Effector memory CD8-positive, alpha-beta T cell (primary cell): Measurements from ENCODE around the gene PLCB1.

Experiments used
- ATAC-seq: fragments of 150-1000 bp; cut with Tn5 transposase; replicated peaks from 2 replicates; pipeline ENCODE4 v1.10.0; 2021; ENCODE audit warnings: mild to moderate bottlenecking, moderate library complexity
- DNase-seq, 3 experiments: peaks; one replicate each; pipeline ENCODE4 v3.0.0; 2021
- H3K27ac Mint-ChIP-seq, 2 donors: one replicate each; pipeline ENCODE4 v1.8.0; 2022; ENCODE audit warnings: mild to moderate bottlenecking in 2 of 2, mixed read lengths in 2 of 2, moderate library complexity in 2 of 2
- H3K27me3 Mint-ChIP-seq, 2 donors: one replicate each; pipeline ENCODE4 v1.8.0; 2022; ENCODE audit warnings: mixed read lengths in 2 of 2
- H3K36me3 Mint-ChIP-seq: one replicate; pipeline ENCODE4 v1.8.0; 2022; ENCODE audit warnings: mild to moderate bottlenecking, moderate library complexity, mixed read lengths; ENCODE audit not compliant: insufficient read depth
- H3K4me1 Mint-ChIP-seq, 2 donors: one replicate each; pipeline ENCODE4 v1.8.0; 2022; ENCODE audit warnings: low read depth in 2 of 2, mixed read lengths in 2 of 2
- H3K4me3 Mint-ChIP-seq, 2 donors: one replicate each; pipeline ENCODE4 v1.8.0; 2022; ENCODE audit warnings: mild to moderate bottlenecking in 2 of 2, mixed read lengths in 2 of 2, moderate library complexity in 2 of 2
- H3K9me3 Mint-ChIP-seq, 2 donors: one replicate each; pipeline ENCODE4 v1.8.0; 2022; ENCODE audit warnings: mixed read lengths in 2 of 2

PLCB1 gene

DNA sequence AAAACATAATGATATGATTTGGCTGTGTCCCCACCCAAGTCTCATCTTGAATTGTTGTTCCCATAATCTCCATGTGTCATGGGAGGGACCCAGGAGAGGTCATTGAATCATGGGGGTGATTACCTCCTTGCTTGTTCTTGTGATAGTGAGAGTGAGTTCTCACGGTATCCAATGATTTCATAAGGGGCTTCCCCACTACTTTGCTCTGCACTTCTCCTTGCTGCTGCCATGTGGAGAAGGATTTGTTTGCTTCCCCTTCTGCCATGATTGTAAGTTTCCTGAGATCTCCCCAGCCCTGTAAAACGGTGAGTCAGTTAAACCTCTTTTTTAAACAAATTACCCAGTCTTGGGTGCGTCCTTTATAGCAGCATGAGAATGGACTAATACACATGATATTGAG, 780.0 kb downstream of the PLCB1 start:
- Mint-ChIP-seq H3K4me3 (no peak overlapping the region), H3K9me3 (peaks cover 12 to 22% of the 10 kb centered on the region in 2 donors), H3K4me1 (no peaks in the 10 kb centered on the region), H3K27me3 (no peaks in the 10 kb centered on the region), H3K36me3 (no peaks in the 10 kb centered on the region), H3K27ac (no peak overlapping the region)
- ATAC-seq (no peak), DNase-seq (no peak)

DNA sequence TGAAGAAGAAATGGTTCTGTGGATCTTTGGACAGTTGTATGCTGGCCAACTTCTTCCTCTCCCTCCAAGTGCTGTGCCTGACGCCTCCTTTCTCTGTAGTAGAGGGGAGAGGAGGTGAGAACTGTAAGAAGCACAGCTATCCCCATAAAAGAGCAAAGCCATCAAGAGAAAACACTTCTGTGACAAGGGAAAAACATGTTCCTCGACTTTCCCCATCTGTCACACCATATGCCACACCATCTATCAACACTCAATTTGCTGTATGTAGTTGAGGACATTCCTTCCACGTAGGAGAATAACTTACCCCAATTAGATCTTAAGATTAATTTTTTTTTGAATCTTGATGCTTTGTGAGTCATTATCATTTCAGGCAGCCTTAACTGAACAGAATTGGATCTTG, 780.7 kb downstream of the PLCB1 start:
- DNase-seq (no peak), ATAC-seq (no peak)
- no peaks in the 10 kb centered on the region for H3K36me3 Mint-ChIP-seq
- H3K4me3 Mint-ChIP-seq: no peak overlapping the region
- no peaks in the 10 kb centered on the region for H3K27me3 Mint-ChIP-seq
- no peak overlapping the region for H3K27ac Mint-ChIP-seq
- H3K9me3 Mint-ChIP-seq: peaks cover 12 to 22% of the 10 kb centered on the region in 2 donors
- no peaks in the 10 kb centered on the region for H3K4me1 Mint-ChIP-seq

DNA sequence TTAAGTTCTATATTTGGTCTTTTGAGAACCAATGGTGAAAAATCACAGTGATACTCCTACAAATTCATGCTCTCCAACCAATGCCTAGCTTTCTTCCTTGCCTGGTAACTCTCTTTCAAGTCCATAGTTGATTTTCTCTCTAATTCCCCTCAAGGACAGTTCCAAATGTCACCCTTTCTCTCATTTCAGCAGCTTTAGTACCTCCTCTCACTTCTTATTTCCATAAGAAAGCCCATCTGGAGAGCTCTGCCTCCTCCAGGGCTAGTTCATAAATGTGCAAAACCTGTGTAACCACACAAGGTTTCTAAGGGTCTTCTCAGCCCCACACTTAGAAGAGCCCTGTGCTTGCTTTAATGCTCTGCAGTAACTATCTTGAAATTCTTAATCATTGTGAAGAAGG, 781.4 kb downstream of the PLCB1 start:
- DNase-seq (no peak), ATAC-seq (no peak)
- H3K27me3 Mint-ChIP-seq: no peaks in the 10 kb centered on the region
- H3K9me3 Mint-ChIP-seq: peaks cover 12 to 22% of the 10 kb centered on the region in 2 donors
- H3K4me1 Mint-ChIP-seq: no peaks in the 10 kb centered on the region
- no peak overlapping the region for H3K27ac Mint-ChIP-seq
- H3K4me3 Mint-ChIP-seq: no peak overlapping the region
- no peaks in the 10 kb centered on the region for H3K36me3 Mint-ChIP-seq

DNA sequence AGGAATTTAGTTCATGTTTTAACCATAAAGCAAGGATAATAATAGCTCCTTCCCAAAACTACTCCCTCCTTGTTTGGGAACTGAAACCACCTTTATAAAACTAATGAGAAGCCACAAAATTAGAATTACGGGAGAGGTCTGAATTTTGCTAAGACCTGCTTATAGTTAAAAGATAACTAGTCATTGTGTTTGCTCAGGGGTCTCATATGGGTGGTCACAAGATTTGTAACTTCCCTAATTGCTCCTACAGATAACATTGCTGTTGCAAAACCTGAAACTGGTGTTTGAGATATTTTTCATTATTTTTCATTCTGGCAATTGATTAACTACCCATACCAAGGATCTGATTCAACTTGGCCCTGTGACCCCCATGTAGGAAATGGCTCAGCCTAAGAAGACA, 782.4 kb downstream of the PLCB1 start:
- H3K4me1 Mint-ChIP-seq: no peaks in the 10 kb centered on the region
- H3K4me3 Mint-ChIP-seq: no peak overlapping the region
- DNase-seq (no peak), ATAC-seq (no peak)
- H3K27ac Mint-ChIP-seq: no peak overlapping the region
- peaks cover 12 to 22% of the 10 kb centered on the region in 2 donors for H3K9me3 Mint-ChIP-seq
- no peaks in the 10 kb centered on the region for H3K36me3 Mint-ChIP-seq
- no peaks in the 10 kb centered on the region for H3K27me3 Mint-ChIP-seq

DNA sequence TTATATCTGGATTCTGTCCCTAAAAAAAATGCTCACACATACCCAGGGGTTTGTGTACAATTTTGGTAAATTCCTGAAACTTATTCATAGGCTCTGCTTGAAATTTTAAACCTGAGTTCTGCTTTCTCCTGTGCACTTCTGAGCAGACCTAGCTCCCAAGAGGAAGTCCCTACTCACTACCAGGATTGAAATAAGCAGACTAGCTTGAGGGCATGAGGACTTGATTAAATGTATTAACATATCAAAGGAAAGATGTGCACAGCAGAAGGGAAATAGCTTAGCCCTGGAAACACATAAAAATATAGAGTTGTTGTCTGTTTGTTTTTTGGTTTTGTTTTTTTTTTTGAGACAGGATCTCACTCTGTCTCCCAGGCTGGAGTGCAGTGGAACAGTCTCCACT, 785.0 kb downstream of the PLCB1 start:
- Mint-ChIP-seq H3K36me3 (no peaks in the 10 kb centered on the region), H3K27me3 (no peaks in the 10 kb centered on the region)

DNA sequence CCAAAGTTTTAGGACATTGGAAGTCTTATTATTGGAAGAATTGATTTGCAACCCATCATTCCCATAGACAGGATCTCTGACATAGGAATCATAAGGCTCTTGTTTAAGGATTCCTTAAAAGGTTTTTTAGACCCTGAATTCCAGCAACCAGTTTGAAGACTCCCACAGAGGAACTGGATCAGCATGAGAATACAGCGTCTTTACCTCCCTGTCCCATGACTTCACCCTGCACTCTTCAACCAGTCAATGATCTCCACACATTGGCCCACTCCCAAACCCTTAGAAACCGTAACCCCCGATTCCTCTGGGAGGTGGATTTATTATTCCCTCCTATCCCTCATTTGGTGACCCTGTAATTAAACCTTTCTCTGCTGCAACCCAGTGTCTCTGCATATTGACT, 786.1 kb downstream of the PLCB1 start:
- no peak overlapping the region for H3K27ac Mint-ChIP-seq
- no peak overlapping the region for H3K4me3 Mint-ChIP-seq

More for the DNA sequence above, 785.0 kb downstream of the PLCB1 start:
- peaks cover 11 to 28% of the 10 kb centered on the region in 2 donors for H3K9me3 Mint-ChIP-seq
- no peak overlapping the region for H3K4me3 Mint-ChIP-seq
- H3K27ac Mint-ChIP-seq: no peak overlapping the region
- no peak for ATAC-seq
- DNase-seq: no peak
- H3K4me1 Mint-ChIP-seq: no peaks in the 10 kb centered on the region

DNA sequence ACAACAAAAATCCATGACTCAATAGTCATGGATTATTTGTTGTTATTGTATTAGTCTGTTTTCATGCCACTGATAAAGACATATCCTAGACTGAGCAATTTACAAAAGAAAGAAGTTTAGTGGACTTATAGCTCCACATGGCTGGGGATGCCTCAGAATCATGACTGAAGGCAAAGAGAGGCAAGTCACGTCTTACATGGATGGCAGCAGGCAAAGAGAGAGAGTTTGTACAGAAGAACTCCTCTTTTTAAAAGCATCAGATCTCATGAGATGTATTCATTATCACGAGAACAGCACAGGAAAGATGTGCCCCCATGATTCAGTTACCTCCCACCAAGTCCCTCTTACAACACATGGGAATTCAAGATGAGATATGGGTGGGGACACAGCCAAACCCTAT, 792.5 kb downstream of the PLCB1 start:
- no peaks in the 10 kb centered on the region for H3K27me3 Mint-ChIP-seq
- H3K4me1 Mint-ChIP-seq: no peaks in the 10 kb centered on the region
- DNase-seq (no peak), ATAC-seq (no peak)
- H3K36me3 Mint-ChIP-seq: no peaks in the 10 kb centered on the region
- H3K4me3 Mint-ChIP-seq: no peak overlapping the region
- no peak overlapping the region for H3K27ac Mint-ChIP-seq
- peaks cover 9 to 11% of the 10 kb centered on the region in 2 donors for H3K9me3 Mint-ChIP-seq

More for the DNA sequence above, 786.1 kb downstream of the PLCB1 start:
- Mint-ChIP-seq H3K4me1 (no peaks in the 10 kb centered on the region), H3K27me3 (no peaks in the 10 kb centered on the region), H3K9me3 (peaks cover 12 to 32% of the 10 kb centered on the region in 2 donors), H3K36me3 (no peaks in the 10 kb centered on the region)
- ATAC-seq (no peak), DNase-seq (no peak)

DNA sequence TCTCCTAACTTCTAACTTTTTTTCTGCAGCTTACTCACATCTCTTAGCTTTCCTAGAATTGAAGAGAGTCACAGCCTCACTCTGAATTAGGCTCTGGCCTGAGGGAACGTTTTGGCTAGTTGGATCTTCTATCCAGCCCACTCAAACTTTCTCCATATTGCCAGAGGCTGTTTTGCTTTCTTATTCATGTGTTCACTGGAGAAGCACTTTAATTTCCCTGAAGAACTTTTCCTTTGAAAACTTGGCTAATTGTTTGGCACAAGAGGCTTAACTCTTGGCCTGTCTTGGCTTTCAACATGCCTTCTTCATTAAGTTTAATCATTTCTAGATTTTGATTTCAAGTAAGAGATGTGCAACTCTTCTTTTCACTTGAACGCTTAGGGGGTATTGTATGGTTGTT, 798.7 kb downstream of the PLCB1 start:
- H3K4me3 Mint-ChIP-seq: no peak overlapping the region
- ATAC-seq (no peak), DNase-seq (no peak)
- no peaks in the 10 kb centered on the region for H3K36me3 Mint-ChIP-seq
- H3K9me3 Mint-ChIP-seq: peaks cover 0 to 6% of the 10 kb centered on the region in 2 donors
- H3K27ac Mint-ChIP-seq: no peak overlapping the region
- H3K4me1 Mint-ChIP-seq: no peaks in the 10 kb centered on the region
- no peaks in the 10 kb centered on the region for H3K27me3 Mint-ChIP-seq

DNA sequence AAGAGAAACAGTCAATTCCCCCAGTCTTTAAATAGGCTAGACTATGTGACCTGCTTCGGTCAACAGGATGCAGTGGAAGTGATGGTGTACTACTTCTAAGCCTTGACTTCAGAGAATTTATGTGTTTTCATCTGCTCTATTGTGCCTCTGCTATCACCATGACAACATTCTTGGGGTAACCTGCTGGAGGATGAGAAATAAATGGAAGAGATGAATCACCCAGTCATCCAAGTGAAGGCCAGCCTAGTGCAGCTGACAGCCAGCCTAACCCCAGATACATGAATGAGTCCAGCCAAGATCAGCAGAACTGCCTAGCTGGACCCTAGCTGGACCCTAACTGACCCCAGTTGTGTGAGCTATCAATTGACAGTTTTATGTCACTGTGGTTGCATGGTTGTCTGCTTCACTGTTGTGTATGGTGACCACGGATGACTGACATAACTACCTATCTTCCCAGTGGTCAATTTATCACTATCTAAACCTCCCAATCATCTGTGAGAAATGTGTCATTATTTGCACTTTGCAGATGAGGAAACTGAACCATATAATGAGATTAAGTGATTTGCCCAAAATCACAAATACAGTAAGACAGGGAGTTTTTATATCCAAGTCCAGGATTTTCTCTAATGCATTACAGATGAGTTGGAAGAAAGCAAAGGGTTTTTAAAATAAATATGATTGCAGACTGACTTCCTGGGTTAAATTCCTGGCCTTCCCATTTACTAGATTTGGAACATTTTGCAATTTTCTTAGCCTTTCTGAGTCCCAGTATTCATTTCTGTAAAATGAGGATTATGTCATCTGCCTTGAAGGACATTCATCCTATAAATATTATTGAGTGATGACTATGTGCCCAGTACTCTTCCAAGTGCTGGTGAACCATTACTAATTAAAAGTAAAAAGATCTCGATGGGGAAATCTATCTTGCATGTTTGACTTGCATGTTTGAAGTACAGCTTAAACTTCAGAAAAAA, 800.4 kb downstream of the PLCB1 start:
- Mint-ChIP-seq H3K4me3 (no peak overlapping the region), H3K9me3 (peaks cover 0 to 5% of the 10 kb centered on the region in 2 donors), H3K36me3 (no peaks in the 10 kb centered on the region), H3K27me3 (no peaks in the 10 kb centered on the region), H3K4me1 (no peaks in the 10 kb centered on the region), H3K27ac (no peak overlapping the region)
- no peak for DNase-seq
- no peak for ATAC-seq

DNA sequence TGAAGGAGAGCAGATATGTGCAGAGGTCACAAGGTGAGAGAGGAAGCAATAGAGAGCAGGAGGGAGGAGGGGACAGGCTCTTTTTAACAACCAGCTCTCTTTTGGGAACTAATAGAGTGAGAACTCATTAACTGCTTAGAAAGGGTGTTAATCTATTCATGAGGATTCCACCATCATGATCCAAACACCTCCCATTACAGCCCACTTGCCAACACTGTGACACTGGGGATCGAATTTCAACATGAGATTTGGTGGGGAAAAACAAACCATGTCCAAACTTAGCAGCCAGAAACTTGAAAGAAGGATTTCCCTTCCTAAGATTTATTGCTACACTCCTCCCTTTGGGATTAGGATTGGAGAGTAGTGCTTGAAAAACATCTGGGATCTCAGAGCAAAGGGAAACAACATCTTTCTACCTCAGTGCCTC, 801.3 kb downstream of the PLCB1 start:
- Mint-ChIP-seq H3K9me3 (peaks cover 0 to 2% of the 10 kb centered on the region in 2 donors), H3K4me1 (no peaks in the 10 kb centered on the region), H3K27me3 (no peaks in the 10 kb centered on the region), H3K36me3 (no peaks in the 10 kb centered on the region), H3K4me3 (no peak overlapping the region), H3K27ac (no peak overlapping the region)
- ATAC-seq: no peak
- DNase-seq: no peak

GRCh38 chr20:8934362-8934761, 802.3 kb downstream of the PLCB1 start:
- DNase-seq (no peak), ATAC-seq (no peak)
- no peaks in the 10 kb centered on the region for H3K36me3 Mint-ChIP-seq
- peaks cover 0 to 2% of the 10 kb centered on the region in 2 donors for H3K9me3 Mint-ChIP-seq
- no peak overlapping the region for H3K4me3 Mint-ChIP-seq
- H3K4me1 Mint-ChIP-seq: no peaks in the 10 kb centered on the region
- H3K27me3 Mint-ChIP-seq: no peaks in the 10 kb centered on the region
- H3K27ac Mint-ChIP-seq: no peak overlapping the region
